Ovary (tissue), 9 donors: ENCODE measurements around the gene BNC1. TPM values are rescaled to one million over a fixed set of nuclear protein-coding genes. Genes with fewer than 3 reads are reported as not detected.
A peak's percentile ranks its signal among the peaks of the same experiment; 100 is the strongest.

Source experiments
- DNase-seq, 5 donors: peaks; one replicate each; pipeline ENCODE4 v3.0.0-alpha.2; 2019 to 2020
- H3K27ac ChIP-seq, 2 donors: fragments of 200-600 bp; one replicate each; pipeline versions ENCODE4 v1.5.1 to v1.8.0; 2019 to 2022
- H3K27me3 ChIP-seq: fragments of 200-600 bp; one replicate; pipeline ENCODE4 v1.8.0; 2022
- H3K36me3 ChIP-seq: fragments of 200-600 bp; sonication (generic); one replicate; pipeline ENCODE4 v1.5.1; 2019
- H3K4me1 ChIP-seq: one replicate; pipeline ENCODE4 v1.8.1; 2013; ENCODE audit warnings: mild to moderate bottlenecking, moderate library complexity; ENCODE audit not compliant: insufficient read depth
- H3K4me3 ChIP-seq: fragments of 200-600 bp; sonication (generic); one replicate; pipeline ENCODE4 v1.5.1; 2017
- H3K9me3 ChIP-seq, 2 donors: fragments of 200-600 bp in 1 of 2; sonication (generic) in 1 of 2; one replicate each; pipeline versions ENCODE4 v1.5.1 to v1.8.1; 2013 to 2019; ENCODE audit warnings: mild to moderate bottlenecking in 1 of 2, moderate library complexity in 1 of 2
- EP300 ChIP-seq: sonication (generic); formaldehyde crosslinking; IDR thresholded peaks from one replicate; pipeline ENCODE4 v1.6.1; 2017; ENCODE audit warnings: antibody characterized with exemption
- POLR2A ChIP-seq: fragments of 450-650 bp; IDR thresholded peaks from one replicate; pipeline ENCODE4 v1.6.1; 2017; ENCODE audit warnings: antibody characterized with exemption, mild to moderate bottlenecking, moderate library complexity
- WGBS, 3 donors: extraction: QIAGEN DNeasy Blood & Tissue Kit in 1 of 3; methylation state at CpG; one replicate each; pipeline versions ENCODE4 v1.1.5 to v1.1.7; 2013 to 2017; 5-methylcytosine and 5-hydroxymethylcytosine counted together
- intact Hi-C, 4 donors: fragments of 100-400 bp; cut with DNase I; formaldehyde crosslinking; loops; one replicate each; pipeline versions ENCODE4 v1.11.0 to v1.15.1; 2022 to 2023
- polyA plus RNA-seq, 2 donors: library from polyadenylated mRNA; stranded (reverse); fragments of 200-250 nt in 1 of 2; fragments of 350-450 nt in 1 of 2; fragmentation: Illumina TruSeq in 1 of 2; extraction: RNeasy Lipid Tissue Mini Kit (QIAGEN cat#74804) in 1 of 2; gene quantifications; one replicate each; pipeline ENCODE4 v1.2.3, GENCODE V29; 2013 to 2014
- total RNA-seq, 7 donors: library from RNA; depleted of rRNA in 2 of 7; stranded (reverse); fragments of >200 nt in 2 of 7; fragmentation: NEBNext Ultra II Directional in 3 of 7; extraction: Animal tissue kit (Norgen Biotek cat#: 25700) in 3 of 7; gene quantifications; one replicate each; pipeline versions ENCODE4 v1.1.0 to v1.2.4, GENCODE V29; 2016 to 2023
- TF ChIP-seq, protein P1 (sequence below), 3 donors: fragments of 450-650 bp in 2 of 3; fragments of 200-600 bp in 1 of 3; IDR thresholded peaks; one replicate each; pipeline versions ENCODE4 v1.5.1 to v1.8.0; 2016 to 2022; ENCODE audit warnings: antibody characterized with exemption in 3 of 3, mild to moderate bottlenecking in 1 of 3
- donor health status: DM: no; HTN: no; CAD: no; lungs with moderate emphysema.
- donor health status: DM: no; HTN: no; CAD: no.
- donor health status: Bipolar disorder and iron deficiency.
- donor health status: DM: yes; HTN: yes; CAD: no.
- donor health status: DM: no; HTN: no; CAD: no.
- donor health status: DM: yes; HTN: yes; CAD: no.

The BNC1 gene
- total and polyA plus RNA-seq, 9 donors = 0.23 to 31.6 (median 0.47) TPM

DNA sequence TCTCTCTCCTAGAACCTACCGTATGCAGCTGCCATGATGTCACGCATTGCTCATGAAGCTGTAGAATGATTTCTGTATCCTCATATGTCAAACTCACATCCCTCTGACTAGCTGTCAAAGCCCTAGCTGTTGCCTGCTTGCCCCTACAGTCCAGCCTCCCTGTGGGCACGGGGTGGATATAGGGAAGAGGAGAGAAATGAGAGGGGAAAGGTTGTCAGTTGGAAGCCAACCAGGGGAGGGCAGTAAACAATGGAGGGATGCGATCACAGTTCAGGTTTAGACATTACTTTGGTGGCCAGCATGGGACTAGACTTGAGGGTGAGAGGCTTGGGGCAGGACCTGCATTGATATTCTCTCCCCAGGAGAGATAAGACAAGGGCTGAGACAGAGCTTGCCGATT lies 75.1 kb downstream of the BNC1 start:
- 82 to 85% (median 84%) methylated on average over 5 of the region's 5 CpGs for WGBS, 3 donors
- no peak overlapping the region for H3K27ac ChIP-seq
- no peak for DNase-seq
- intact Hi-C loops = loop anchor here in 1 of 4 donors (5.0 kb wide), 1 partner anchor 142 kb away; the partner anchor contains the start of gene BTBD1
- H3K4me1 ChIP-seq = no peaks in the 10 kb centered on the region
- no peaks in the 10 kb centered on the region for H3K36me3 ChIP-seq
- H3K9me3 ChIP-seq = no peaks in the 10 kb centered on the region
- H3K4me3 ChIP-seq = no peak overlapping the region
- TF ChIP-seq, protein P1, sequence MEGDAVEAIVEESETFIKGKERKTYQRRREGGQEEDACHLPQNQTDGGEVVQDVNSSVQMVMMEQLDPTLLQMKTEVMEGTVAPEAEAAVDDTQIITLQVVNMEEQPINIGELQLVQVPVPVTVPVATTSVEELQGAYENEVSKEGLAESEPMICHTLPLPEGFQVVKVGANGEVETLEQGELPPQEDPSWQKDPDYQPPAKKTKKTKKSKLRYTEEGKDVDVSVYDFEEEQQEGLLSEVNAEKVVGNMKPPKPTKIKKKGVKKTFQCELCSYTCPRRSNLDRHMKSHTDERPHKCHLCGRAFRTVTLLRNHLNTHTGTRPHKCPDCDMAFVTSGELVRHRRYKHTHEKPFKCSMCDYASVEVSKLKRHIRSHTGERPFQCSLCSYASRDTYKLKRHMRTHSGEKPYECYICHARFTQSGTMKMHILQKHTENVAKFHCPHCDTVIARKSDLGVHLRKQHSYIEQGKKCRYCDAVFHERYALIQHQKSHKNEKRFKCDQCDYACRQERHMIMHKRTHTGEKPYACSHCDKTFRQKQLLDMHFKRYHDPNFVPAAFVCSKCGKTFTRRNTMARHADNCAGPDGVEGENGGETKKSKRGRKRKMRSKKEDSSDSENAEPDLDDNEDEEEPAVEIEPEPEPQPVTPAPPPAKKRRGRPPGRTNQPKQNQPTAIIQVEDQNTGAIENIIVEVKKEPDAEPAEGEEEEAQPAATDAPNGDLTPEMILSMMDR (IDR thresholded peaks at IDR 0.05) = no peak
- TF ChIP-seq POLR2A (no peak), EP300 (no peak)
- H3K27me3 ChIP-seq = no peaks in the 10 kb centered on the region

DNA sequence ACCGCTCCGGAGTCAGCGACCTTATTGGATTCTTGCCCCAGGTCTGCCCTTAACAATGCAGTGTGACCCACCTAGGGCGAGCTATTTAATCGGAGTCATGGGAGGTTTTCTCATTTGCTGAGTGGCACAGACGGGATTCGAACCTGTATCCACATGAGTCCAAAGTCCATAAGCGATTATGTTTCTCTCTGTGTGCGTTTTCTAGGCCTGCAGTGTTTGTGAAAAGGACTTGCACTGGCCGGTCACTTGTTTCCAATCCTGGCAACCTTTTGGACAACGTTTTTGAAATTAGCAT lies 76.2 kb downstream of the BNC1 start:
- TF ChIP-seq EP300 (no peak), POLR2A (no peak)
- TF ChIP-seq, protein P1 (IDR thresholded peaks at IDR 0.05) = no peak
- Histone ChIP-seq H3K36me3 (no peaks in the 10 kb centered on the region), H3K27ac (peak overlapping the region in 1 of 2 donors; percentile 88), H3K4me3 (peak overlapping the region; percentile 96), H3K27me3 (no peaks in the 10 kb centered on the region), H3K9me3 (no peaks in the 10 kb centered on the region), H3K4me1 (no peaks in the 10 kb centered on the region)
- intact Hi-C loops = loop anchor here in 1 of 4 donors (5.0 kb wide), 1 partner anchor 141 kb away; the partner anchor contains the start of gene BTBD1
- no peak for DNase-seq
- 4 to 8% (median 6%) methylated on average over 11 of the region's 11 CpGs for WGBS, 3 donors

DNA sequence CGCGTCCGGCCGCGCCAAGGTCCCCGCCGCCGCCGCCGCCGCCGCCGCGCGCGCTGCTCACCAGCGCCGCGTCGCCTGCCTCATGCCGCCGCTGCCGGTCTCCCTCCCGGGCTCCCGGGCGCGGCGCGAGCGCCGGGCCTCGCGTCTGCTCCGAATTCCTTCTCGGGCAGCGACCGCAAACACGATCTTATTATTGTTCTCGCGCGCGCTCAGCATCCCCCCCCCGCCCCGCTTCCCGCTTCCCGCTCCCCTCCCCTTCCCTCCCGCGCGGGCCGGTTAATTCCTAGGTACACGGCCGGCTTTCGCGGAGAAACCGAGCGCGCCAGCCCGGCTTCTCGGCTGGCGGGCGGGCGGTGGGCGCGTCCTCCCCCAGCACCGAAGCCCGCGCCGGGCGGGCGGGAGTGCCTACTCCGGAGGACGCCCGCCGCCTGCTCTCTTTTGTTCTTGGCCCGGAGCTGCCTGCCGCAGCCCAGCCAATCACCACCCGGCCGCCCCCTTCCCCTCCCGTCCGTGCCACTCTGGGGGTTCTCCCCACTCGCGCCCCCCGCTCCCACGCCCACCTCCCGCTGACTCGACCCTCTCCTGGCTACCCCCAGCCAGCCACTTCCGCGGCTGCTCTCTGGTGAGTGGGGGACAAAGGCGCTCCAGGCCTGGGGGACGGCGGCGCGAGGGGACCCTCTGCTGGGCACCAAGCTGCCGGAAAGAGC lies 76.7 kb downstream of the BNC1 start, which contains the start of gene HDGFL3:
Gene HDGFL3, minus strand, starts transcription at position 164 of the 707 bp plus-strand sequence. CDS start 409 bp downstream, outside the sequence.
- 0 to 1% (median 0%) methylated on average over 64 to 94 of the region's 94 CpGs for whole genome bisulfite sequencing, 3 donors
- no peaks in the 10 kb centered on the region for H3K9me3 ChIP-seq
- H3K27me3 ChIP-seq = no peaks in the 10 kb centered on the region
- no peaks in the 10 kb centered on the region for H3K36me3 ChIP-seq
- peak within 1 kb of the TSS; percentile 88 to 93 for H3K27ac ChIP-seq
- no peak for TF ChIP-seq POLR2A
- TF ChIP-seq, protein P1 (IDR thresholded peaks at IDR 0.05) = no peak
- TF ChIP-seq EP300 = no peak
- no peaks in the 10 kb centered on the region for H3K4me1 ChIP-seq
- intact Hi-C loops = loop anchor here in 2 of 4 donors (2.0 to 5.0 kb wide), 2 partner anchors 141 kb away; partner anchors contain the start of gene BTBD1 (in 2 of the 2)
- DNase-seq = peak; percentile 69 to 86 (median 79)
- H3K4me3 ChIP-seq = peak within 1 kb of the TSS; percentile 96

DNA sequence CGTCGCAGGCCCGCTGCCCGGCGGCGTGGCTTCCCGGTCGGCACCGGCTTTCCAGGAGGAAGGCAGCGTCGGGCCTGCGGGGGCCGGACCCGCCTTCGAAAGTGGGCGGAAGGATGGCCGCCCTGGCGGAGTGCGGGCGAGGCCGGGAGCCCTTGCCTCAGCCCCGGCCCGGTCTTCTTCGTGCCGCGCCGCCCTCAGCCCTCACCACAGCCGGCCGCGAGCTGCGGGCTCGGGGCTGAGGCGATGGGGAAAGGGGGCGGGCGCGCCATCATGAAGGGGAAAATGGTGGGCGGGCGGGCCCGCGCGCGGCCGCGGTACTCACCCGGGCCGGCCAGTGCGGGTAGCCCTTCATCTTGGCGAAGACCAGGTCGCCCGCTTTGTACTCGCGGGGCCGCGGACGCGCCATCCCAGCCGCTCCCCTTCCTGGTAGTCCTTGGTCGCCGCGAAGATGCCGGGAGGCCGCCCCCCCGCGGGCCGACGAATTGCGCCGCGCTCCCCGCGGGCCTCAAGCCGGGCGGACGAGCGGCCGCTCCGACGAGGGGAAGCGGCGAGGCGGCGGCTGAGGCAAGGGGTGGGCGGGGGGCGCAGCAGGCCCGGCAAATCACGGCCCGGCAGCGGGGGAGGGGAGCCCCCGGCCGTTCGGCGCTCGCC lies 77.3 kb downstream of the BNC1 start:
- Histone ChIP-seq H3K27me3 (no peaks in the 10 kb centered on the region), H3K27ac (peak overlapping the region; percentile 88 to 93), H3K4me1 (no peaks in the 10 kb centered on the region), H3K36me3 (no peaks in the 10 kb centered on the region), H3K9me3 (no peaks in the 10 kb centered on the region), H3K4me3 (peak overlapping the region; percentile 96)
- peak; percentile 42 to 75 (median 60) for DNase-seq
- TF ChIP-seq, protein P1 (IDR thresholded peaks at IDR 0.05) = no peak
- TF ChIP-seq POLR2A (no peak), EP300 (no peak)
- intact Hi-C loops = loop anchor here in 2 of 4 donors (2.0 to 5.0 kb wide), 2 partner anchors 140 kb away; partner anchors contain the start of gene BTBD1 (in 2 of the 2)
- 0 to 1% (median 0%) methylated on average over 50 to 93 of the region's 93 CpGs for WGBS, 3 donors
